OCI-LY7 (cell line): Measurements from ENCODE around the gene CARD16.

Experiments
- EZH2phosphoT487 ChIP-seq: fragments of 200-600 bp; sonication (generic); IDR thresholded peaks from 2 replicates; pipeline ENCODE4 v1.6.1; 2018; ENCODE audit warnings: low read depth, borderline replicate concordance, mild to moderate bottlenecking, mixed run types, antibody characterized with exemption, low read length, moderate library complexity, mixed read lengths
- TF ChIP-seq, protein P1 (sequence below): fragments of 200-600 bp; sonication (generic); conservative IDR thresholded peaks from 2 replicates; pipeline ENCODE4 v1.5.1; 2014; ENCODE audit warnings: mild to moderate bottlenecking, antibody characterized with exemption, low read length, moderate library complexity, mixed read lengths

GRCh38 chr11:104997288-104997687 is 47.8 kb downstream of the CARD16 start:
- TF ChIP-seq, protein P1, sequence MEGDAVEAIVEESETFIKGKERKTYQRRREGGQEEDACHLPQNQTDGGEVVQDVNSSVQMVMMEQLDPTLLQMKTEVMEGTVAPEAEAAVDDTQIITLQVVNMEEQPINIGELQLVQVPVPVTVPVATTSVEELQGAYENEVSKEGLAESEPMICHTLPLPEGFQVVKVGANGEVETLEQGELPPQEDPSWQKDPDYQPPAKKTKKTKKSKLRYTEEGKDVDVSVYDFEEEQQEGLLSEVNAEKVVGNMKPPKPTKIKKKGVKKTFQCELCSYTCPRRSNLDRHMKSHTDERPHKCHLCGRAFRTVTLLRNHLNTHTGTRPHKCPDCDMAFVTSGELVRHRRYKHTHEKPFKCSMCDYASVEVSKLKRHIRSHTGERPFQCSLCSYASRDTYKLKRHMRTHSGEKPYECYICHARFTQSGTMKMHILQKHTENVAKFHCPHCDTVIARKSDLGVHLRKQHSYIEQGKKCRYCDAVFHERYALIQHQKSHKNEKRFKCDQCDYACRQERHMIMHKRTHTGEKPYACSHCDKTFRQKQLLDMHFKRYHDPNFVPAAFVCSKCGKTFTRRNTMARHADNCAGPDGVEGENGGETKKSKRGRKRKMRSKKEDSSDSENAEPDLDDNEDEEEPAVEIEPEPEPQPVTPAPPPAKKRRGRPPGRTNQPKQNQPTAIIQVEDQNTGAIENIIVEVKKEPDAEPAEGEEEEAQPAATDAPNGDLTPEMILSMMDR = no peak
- no peak for TF ChIP-seq EZH2phosphoT487
